Glomerular visceral epithelial cell (primary cell): ENCODE data around the gene STK32C.
"Not testable (repeated sequence)": the region's sequence is repeated elsewhere in the genome, so short reads cannot be mapped to it uniquely, and the experiment has no call there.

Experiments
- DNase-seq: peaks from one replicate; pipeline ENCODE4 v3.0.0-alpha.2; 2016; ENCODE audit errors: extremely low spot score

The STK32C gene

GRCh38 chr10:132319853-132320653, 12.3 kb upstream of the STK32C start:
- DNase-seq = peak; percentile 84

- DNase-seq = not testable (repeated sequence)
Observed at GRCh38 chr10:132317477-132317876, 9.7 kb upstream of the STK32C start.

- DNase-seq = no peak
Observed at GRCh38 chr10:132316133-132316532, 8.4 kb upstream of the STK32C start.

- DNase-seq = not testable (repeated sequence)
Observed at GRCh38 chr10:132314881-132315280, 7.1 kb upstream of the STK32C start.

- DNase-seq = no peak
Observed at GRCh38 chr10:132314336-132314735, 6.6 kb upstream of the STK32C start.

DNA sequence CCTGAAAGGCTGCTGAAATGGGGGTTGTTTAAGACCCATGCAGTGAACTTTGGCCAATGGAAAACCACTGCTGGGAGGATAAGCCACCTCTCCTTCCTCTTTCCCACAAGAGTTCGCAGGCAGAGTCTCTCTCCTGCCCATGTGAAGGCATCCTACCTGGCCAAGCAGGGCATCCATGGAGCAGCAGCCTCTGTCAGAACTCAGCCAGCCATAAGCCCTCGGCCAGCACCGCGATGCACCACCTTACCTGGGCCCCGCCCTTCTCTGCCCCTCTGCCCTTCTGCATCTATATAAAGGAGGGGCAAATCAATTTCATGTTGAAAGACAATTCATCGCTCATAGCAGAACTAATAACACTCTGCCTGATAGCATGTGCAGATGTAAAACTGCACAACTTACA, 6.1 kb upstream of the STK32C start:
- DNase-seq = no peak

DNA sequence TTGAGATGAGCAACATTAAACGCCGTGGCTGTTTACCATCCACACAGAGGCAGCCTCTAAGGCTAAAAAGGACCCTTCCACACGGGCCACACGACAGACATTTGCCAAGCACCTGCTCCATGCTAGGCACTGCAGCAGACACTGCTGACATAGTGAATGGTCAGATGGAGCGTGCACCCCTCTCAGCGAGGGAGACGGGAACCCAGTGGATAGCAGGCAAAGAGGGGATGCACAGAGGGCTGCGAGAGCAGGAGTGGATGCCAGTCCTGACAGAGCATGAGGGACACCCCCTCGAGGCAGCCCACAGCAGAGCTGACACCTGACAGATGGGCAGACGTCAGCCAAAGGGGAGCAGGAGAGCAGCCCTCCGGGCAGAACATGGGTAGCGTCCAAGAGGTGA, 5.6 kb upstream of the STK32C start:
- no peak for DNase-seq

- no peak for DNase-seq
Observed at GRCh38 chr10:132311338-132311939, 3.7 kb upstream of the STK32C start.

- no peak for DNase-seq
Observed at GRCh38 chr10:132310701-132311337, 3.1 kb upstream of the STK32C start.

DNA sequence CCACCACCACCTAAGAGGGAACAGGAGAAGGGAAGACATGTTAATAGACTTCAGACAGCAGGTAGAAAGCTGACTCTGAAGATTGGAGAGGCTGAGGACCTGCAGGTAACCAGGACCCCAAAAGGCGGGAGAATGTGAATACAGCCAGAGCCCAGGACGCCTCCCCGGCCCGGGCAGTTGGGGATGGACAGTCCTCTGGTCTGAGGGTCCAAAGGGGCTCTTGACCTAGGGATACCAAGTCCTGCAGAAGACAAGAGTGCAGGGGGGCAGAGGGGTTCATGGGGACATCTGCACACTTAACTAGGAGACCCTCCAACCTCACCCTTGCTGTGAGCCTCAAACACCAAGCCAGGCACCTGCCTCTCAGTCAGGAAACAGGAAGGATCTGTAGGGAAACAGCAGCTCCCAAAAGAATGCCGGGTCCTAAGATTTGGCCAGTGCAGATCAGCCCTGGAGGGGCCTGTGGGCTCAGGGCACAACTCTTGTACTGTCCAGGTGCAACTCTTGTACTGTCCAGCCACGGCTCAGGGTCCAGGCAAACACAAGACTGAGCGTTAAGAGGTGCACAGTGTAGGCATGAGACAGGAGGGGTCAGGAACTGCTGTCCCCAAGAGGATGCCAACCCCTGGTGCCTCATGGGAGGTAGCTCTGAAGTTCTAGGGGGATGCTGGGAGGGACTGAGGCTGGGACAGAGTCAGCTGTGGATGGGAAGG, 2.3 kb upstream of the STK32C start:
- no peak for DNase-seq

DNA sequence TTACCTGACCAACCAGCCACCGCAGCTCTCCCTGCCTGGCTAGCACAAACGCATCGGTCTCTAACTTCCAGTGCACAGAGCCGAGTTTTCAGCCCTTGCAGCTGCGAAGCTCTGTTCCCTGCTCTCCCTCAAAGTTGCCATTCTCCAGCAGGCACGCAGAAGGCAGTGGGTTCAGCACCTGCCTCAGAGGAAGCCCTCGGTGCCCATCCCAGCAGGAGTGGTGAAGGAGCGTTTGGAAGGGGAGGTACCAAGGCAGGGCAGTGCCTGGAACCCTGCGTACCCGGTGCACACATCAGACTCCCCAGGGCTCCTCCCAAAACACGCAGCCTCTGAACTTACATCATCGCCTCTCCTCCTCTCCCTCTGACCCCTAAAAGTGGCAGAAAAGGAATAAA, 1.7 kb upstream of the STK32C start:
- no peak for DNase-seq

- no peak for DNase-seq
Observed at GRCh38 chr10:132308587-132309470, 1.1 kb upstream of the STK32C start.

DNA sequence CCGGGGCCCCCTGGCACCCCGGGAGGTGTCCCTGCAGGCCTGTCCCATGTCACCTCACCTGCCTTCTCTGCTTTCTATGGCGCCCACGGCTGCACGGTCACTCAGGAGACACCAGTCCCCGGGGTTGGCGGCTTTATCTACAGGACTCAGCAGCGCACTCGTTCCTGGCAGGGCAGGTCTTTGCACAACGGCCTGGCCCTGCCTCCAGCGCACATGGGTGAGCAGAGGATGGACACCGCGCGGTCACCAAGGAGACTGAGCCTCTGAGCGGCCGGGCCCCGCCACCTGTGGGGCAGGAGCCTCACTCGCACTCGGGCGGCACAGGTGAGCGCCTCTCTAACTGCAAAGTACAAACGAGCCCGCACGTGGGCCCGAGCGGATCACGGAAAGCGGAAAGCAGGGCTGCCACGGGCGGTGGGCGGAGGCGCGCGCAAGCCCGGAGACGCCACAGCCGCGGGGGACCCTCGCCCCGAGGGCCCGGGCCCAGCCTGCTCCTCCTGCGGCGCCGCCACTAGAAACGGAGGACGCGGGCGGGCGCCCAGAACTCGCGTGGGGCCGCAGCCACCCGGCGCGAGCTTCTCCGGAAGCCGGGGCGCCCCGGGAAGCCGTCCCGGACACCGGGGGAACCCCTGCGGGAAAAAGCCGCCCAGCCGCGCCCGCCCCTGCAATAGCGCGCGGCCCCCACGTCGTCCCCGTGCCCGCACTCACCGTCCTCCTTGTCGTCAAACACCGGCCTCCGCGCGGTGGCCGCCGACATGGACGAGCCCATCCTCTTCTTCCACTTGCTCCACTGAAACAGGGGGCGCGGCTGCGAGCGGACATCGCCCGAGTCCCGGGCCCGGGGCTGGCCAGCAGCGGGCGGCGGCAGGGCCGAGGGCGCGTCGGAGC, 642 bp downstream of the STK32C start:
- no peak for DNase-seq

DNA sequence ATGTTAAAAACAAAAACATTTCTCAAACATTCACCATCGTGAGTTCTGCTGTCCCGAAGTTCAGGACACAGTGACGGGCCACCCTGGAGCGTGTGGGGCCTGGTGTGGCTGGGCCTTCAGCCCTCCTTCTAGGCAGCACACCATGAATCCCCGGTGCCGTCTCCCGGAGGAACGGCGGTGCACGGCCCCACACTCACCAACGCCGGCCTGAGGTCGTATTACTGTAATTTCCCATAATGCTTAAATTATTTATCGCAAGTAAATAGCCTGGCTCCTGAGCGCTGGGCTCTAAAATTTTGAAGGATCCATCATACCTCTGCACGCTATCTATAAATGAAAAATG, 1.4 kb downstream of the STK32C start:
- DNase-seq = no peak

GRCh38 chr10:132305654-132306342, 2.0 kb downstream of the STK32C start:
- DNase-seq = no peak

DNA sequence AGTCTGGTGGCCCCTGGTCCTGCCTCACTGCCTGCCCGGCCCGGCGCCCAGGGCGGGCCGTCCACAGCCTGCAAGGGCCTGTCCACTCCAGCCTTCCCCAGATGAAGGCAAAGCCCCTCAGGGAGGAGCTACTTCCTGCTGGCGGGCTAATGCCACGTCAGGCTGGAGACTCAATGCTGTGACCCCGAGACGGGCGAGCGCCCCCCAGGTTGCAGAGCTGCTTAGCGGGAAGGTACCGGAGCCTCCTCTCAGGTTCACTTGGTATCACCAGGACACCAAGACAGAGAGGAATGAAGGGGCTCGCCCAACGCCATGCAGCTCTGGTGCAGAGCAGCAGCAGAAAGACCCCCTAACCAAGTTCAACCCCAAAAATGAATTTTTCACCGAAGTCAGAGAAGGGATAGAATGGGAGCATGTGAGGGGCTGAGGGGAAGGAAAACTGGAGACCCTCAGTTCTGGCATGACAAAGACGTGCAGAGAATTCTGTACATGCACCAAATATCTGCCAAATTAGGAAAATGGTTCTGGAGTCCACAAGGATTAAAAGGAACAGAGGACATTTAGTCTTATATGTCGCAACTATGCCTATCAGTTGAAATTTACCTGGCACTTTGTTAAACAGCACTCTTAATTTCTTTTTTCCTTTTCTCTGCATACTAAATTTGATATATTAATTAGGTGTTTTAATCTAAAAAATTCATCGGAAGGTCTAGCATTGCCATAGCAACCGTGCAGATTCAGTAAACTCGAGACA, 2.8 kb downstream of the STK32C start:
- no peak for DNase-seq

- no peak for DNase-seq
Observed at GRCh38 chr10:132303361-132304115, 4.2 kb downstream of the STK32C start.
